B cell (primary cell): ENCODE data around the gene PRKN. TPM values are rescaled to one million over a fixed set of nuclear protein-coding genes. Genes with fewer than 3 reads are reported as not detected.

Experiments
- ATAC-seq: fragments of 200-7000 bp; cut with Tn5 transposase; one replicate; pipeline ENCODE4 v1.10.0; 2021; ENCODE audit warnings: low read depth, mild to moderate bottlenecking, moderate number of reproducible peaks, moderate library complexity
- CTCF ChIA-PET: fragments of 350-600 bp; sonication (Branson Sonifier 250); formaldehyde crosslinking; loops from one replicate; lab custom pipeline; 2021; ENCODE audit warnings: antibody characterized with exemption, inconsistent platforms; lab: Charles Lee
- POLR2A ChIA-PET: fragments of 350-600 bp; sonication (Branson Sonifier 250); formaldehyde crosslinking; loops from one replicate; lab custom pipeline; 2021; ENCODE audit warnings: antibody characterized with exemption; lab: Charles Lee
- DNase-seq: peaks from one replicate; pipeline ENCODE4 v3.0.0; 2013
- H2AFZ ChIP-seq: 2 replicates; pipeline ENCODE4 v1.6.1; 2012; ENCODE audit warnings: mild to moderate bottlenecking, low read depth, low read length; ENCODE audit not compliant: insufficient read depth, poor library complexity, severe bottlenecking
- H3K27ac ChIP-seq, 2 donors: 1 replicate in 1 of 2; 2 replicates in 1 of 2; pipeline ENCODE4 v1.5.1; 2012 to 2013; ENCODE audit warnings: low read length in 2 of 2, mild to moderate bottlenecking in 2 of 2, moderate library complexity in 1 of 2
- H3K27me3 ChIP-seq, 4 experiments: fragments of 200-600 bp in 1 of 4; sonication (generic) in 1 of 4; replicated peaks in 1 of 4; 1 replicate in 2 of 4; 2 replicates in 2 of 4; pipeline versions ENCODE4 v1.6.1 to v1.7.0; 2013 to 2016; ENCODE audit warnings: low read length in 3 of 4, mild to moderate bottlenecking in 2 of 4, mixed read lengths in 1 of 4, moderate library complexity in 1 of 4; ENCODE audit not compliant: insufficient read depth in 4 of 4, control insufficient read depth in 3 of 4; ENCODE audit errors: control extremely low read depth in 1 of 4
- H3K36me3 ChIP-seq, 2 experiments: replicated peaks in 1 of 2; 1 replicate in 1 of 2; 2 replicates in 1 of 2; pipeline versions ENCODE4 v1.6.1 to v1.7.1; 2013; ENCODE audit warnings: low read length in 1 of 2; ENCODE audit not compliant: insufficient read depth in 2 of 2, control insufficient read depth in 1 of 2; ENCODE audit errors: control extremely low read depth in 1 of 2, extremely low read depth in 1 of 2
- H3K4me1 ChIP-seq, 2 donors: fragments of 200-600 bp in 1 of 2; sonication (generic) in 1 of 2; 1 replicate in 1 of 2; 2 replicates in 1 of 2; pipeline versions ENCODE4 v1.5.1 to v1.6.1; 2013 to 2017; ENCODE audit warnings: low read length in 2 of 2; ENCODE audit not compliant: control insufficient read depth in 2 of 2, insufficient read depth in 2 of 2
- H3K4me2 ChIP-seq: replicated peaks from 2 replicates; pipeline ENCODE3; 2012; ENCODE audit warnings: mild to moderate bottlenecking, low read depth, low read length; ENCODE audit not compliant: poor library complexity, severe bottlenecking
- H3K4me3 ChIP-seq, 5 experiments: fragments of 200-600 bp in 1 of 5; sonication (generic) in 1 of 5; 1 replicate in 3 of 5; 2 replicates in 2 of 5; pipeline versions ENCODE4 v1.5.1 to v1.7.0; 2011 to 2016; ENCODE audit warnings: low read length in 4 of 5, mild to moderate bottlenecking in 4 of 5, low read depth in 2 of 5, control low read depth in 1 of 5, moderate library complexity in 1 of 5; ENCODE audit not compliant: insufficient read depth in 1 of 5; ENCODE audit errors: control extremely low read depth in 1 of 5, extremely low read depth in 1 of 5
- H3K79me2 ChIP-seq: fragments of 200-600 bp; sonication (generic); one replicate; pipeline ENCODE4 v1.6.0; 2016; ENCODE audit warnings: low read length; ENCODE audit not compliant: control insufficient read depth, insufficient read depth
- H3K9ac ChIP-seq: fragments of 200-600 bp; sonication (generic); 2 replicates; pipeline ENCODE4 v1.6.1; 2017; ENCODE audit warnings: mild to moderate bottlenecking, low read length, moderate library complexity
- H3K9me3 ChIP-seq, 3 donors: one replicate each; pipeline versions ENCODE4 v1.6.1 to v1.7.1; 2013; ENCODE audit warnings: low read length in 2 of 3; ENCODE audit not compliant: control insufficient read depth in 2 of 3, insufficient read depth in 1 of 3; ENCODE audit errors: control extremely low read depth in 1 of 3
- H4K20me1 ChIP-seq: 2 replicates; pipeline ENCODE4 v1.6.0; 2012; ENCODE audit warnings: mild to moderate bottlenecking, low read length; ENCODE audit not compliant: insufficient read depth, control insufficient read depth, poor library complexity, severe bottlenecking
- H3K27ac Mint-ChIP-seq: one replicate; pipeline ENCODE4 v1.8.0; 2021; ENCODE audit warnings: mixed read lengths
- H3K27me3 Mint-ChIP-seq: one replicate; pipeline ENCODE4 v1.8.0; 2021; ENCODE audit warnings: mixed read lengths
- H3K4me1 Mint-ChIP-seq: one replicate; pipeline ENCODE4 v1.8.0; 2021; ENCODE audit warnings: mixed read lengths
- H3K4me3 Mint-ChIP-seq: one replicate; pipeline ENCODE4 v1.8.0; 2021; ENCODE audit warnings: mixed read lengths
- H3K9me3 Mint-ChIP-seq: one replicate; pipeline ENCODE4 v1.8.0; 2022; ENCODE audit warnings: mixed read lengths; ENCODE audit not compliant: insufficient read depth
- EZH2 ChIP-seq: IDR thresholded peaks from 2 replicates; pipeline ENCODE4 v1.6.1; 2012; ENCODE audit warnings: borderline replicate concordance, low read depth, mild to moderate bottlenecking, moderate library complexity, low read length; ENCODE audit not compliant: insufficient read depth, poor library complexity, severe bottlenecking
- WGBS: methylation state at CpG from one replicate; pipeline ENCODE4 v1.1.5; 2013; ENCODE audit warnings: missing lambda C conversion rate; ENCODE audit not compliant: insufficient coverage; 5-methylcytosine and 5-hydroxymethylcytosine counted together
- intact Hi-C: fragments of 100-400 bp; cut with micrococcal nuclease; formaldehyde crosslinking; loops from one replicate; pipeline ENCODE4 v1.10.0; 2022
- polyA plus RNA-seq: library from polyadenylated mRNA; depleted of rRNA; stranded (reverse); fragments of >200 nt; gene quantifications from 2 replicates; pipeline ENCODE4 v1.2.3, GENCODE V29; 2012
- total RNA-seq, 2 donors: library from RNA; stranded (reverse); fragments of 120-200 nt in 1 of 2; gene quantifications; 1 replicate in 1 of 2; 2 replicates in 1 of 2; pipeline versions ENCODE4 v1.2.3 to v1.2.4, GENCODE V29; 2013 to 2022
- TF ChIP-seq, protein P1 (sequence below): fragments of 200-600 bp; IDR thresholded peaks from one replicate; pipeline ENCODE4 v1.8.0; 2022; ENCODE audit warnings: antibody characterized with exemption, mild to moderate bottlenecking

Gene PRKN
- total and polyA plus RNA-seq, 2 donors (not counting 1 experiment from before 2014, with no cell fraction given): 1.6 to 6.2 TPM

DNA sequence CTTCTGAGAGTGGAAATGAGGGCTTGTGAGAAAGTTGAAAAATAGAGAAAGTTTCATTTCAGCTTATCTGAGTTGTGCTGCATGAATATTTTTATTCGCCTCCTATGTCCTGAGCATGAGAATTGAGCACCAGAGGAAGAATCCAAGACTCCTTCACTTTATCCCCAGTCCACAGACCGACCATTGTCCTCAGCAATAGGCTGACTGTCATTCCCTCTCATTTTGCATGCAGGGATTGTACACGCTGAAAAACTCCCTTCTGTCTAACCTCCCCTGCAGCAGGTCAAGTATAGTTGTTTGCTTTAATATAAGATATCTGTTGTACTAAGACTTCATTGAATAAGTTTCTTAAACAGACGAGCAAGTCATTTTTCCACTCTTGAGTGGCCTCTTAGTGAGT, 437.6 kb downstream of the PRKN start:
- no peaks in the 10 kb centered on the region for H4K20me1 ChIP-seq
- H3K27me3 ChIP-seq: no peaks in the 10 kb centered on the region
- ChIA-PET CTCF (no interaction called here), POLR2A (no interaction called here)
- intact Hi-C loops: no loop called here
- no peaks in the 10 kb centered on the region for H3K4me1 ChIP-seq
- no peaks in the 10 kb centered on the region for H3K27me3 Mint-ChIP-seq
- no peak overlapping the region for H3K4me3 Mint-ChIP-seq
- H3K36me3 ChIP-seq: no peaks in the 10 kb centered on the region
- H3K79me2 ChIP-seq: no peaks in the 10 kb centered on the region
- no peak for DNase-seq
- no peak overlapping the region for H3K4me3 ChIP-seq
- H3K27ac ChIP-seq: no peak overlapping the region
- ATAC-seq: no peak
- no CpG with 5 or more reads among the region's 4 CpGs for WGBS
- no peaks in the 10 kb centered on the region for H3K9me3 Mint-ChIP-seq
- TF ChIP-seq EZH2: no peak
- H3K9ac ChIP-seq: no peak overlapping the region
- H2AFZ ChIP-seq: no peak overlapping the region
- peaks cover 0 to 2% (median 0%) of the 10 kb centered on the region in 3 donors for H3K9me3 ChIP-seq
- no peaks in the 10 kb centered on the region for H3K4me1 Mint-ChIP-seq
- no peak overlapping the region for H3K4me2 ChIP-seq
- no peak overlapping the region for H3K27ac Mint-ChIP-seq

DNA sequence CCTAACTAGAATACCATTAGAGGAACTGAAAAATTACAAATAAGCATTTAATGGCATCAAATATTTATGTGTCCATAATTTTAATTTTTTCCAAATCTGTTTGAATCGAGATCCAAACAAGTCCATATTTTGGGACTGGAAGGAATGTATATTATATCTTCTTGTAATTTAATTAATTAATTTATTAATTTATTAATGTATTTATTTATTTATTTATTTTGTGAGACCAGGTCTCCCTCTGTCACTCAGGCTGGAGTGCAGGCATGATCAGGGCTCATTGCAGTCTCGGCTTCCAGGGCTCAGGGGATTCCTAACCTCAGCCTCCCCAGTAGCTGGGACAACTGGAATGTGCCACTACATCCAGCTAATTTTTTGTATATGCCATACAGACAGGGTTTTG, 453.6 kb downstream of the PRKN start:
- Histone ChIP-seq H3K36me3 (no peaks in the 10 kb centered on the region), H3K27ac (no peak overlapping the region), H3K9ac (no peak overlapping the region), H3K9me3 (peaks cover 0 to 7% (median 0%) of the 10 kb centered on the region in 3 donors), H3K27me3 (no peaks in the 10 kb centered on the region), H3K4me3 (no peak overlapping the region), H3K4me2 (no peak overlapping the region), H4K20me1 (no peaks in the 10 kb centered on the region), H3K79me2 (no peaks in the 10 kb centered on the region), H3K4me1 (no peaks in the 10 kb centered on the region), H2AFZ (no peak overlapping the region)
- TF ChIP-seq, protein P1, sequence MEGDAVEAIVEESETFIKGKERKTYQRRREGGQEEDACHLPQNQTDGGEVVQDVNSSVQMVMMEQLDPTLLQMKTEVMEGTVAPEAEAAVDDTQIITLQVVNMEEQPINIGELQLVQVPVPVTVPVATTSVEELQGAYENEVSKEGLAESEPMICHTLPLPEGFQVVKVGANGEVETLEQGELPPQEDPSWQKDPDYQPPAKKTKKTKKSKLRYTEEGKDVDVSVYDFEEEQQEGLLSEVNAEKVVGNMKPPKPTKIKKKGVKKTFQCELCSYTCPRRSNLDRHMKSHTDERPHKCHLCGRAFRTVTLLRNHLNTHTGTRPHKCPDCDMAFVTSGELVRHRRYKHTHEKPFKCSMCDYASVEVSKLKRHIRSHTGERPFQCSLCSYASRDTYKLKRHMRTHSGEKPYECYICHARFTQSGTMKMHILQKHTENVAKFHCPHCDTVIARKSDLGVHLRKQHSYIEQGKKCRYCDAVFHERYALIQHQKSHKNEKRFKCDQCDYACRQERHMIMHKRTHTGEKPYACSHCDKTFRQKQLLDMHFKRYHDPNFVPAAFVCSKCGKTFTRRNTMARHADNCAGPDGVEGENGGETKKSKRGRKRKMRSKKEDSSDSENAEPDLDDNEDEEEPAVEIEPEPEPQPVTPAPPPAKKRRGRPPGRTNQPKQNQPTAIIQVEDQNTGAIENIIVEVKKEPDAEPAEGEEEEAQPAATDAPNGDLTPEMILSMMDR: no peak
- no peak for TF ChIP-seq EZH2
- Mint-ChIP-seq H3K27ac (no peak overlapping the region), H3K4me1 (no peaks in the 10 kb centered on the region), H3K27me3 (no peaks in the 10 kb centered on the region), H3K9me3 (peaks cover 2% of the 10 kb centered on the region), H3K4me3 (no peak overlapping the region)
- 86% methylated on average over 1 of the region's 2 CpGs for WGBS
- intact Hi-C loops: no loop called here
- DNase-seq (no peak), ATAC-seq (no peak)
- ChIA-PET CTCF (no interaction called here), POLR2A (no interaction called here)
